Astrocyte of the spinal cord (primary cell): ENCODE results near the gene UBE2S.
"Not testable (repeated sequence)": the region's sequence is repeated elsewhere in the genome, so short reads cannot be mapped to it uniquely, and the experiment has no call there.

ENCODE experiments used
- DNase-seq: peaks from one replicate; pipeline ENCODE4 v3.0.0; 2011; ENCODE audit warnings: low read depth, low spot score
- H3K4me3 ChIP-seq: 2 replicates; pipeline ENCODE4 v1.5.1; 2011; ENCODE audit warnings: low read depth, mild to moderate bottlenecking, low read length, moderate library complexity
- CTCF ChIP-seq: IDR thresholded peaks from 2 replicates; pipeline ENCODE4 v1.5.1; 2012; ENCODE audit warnings: low read depth, mild to moderate bottlenecking, low read length, inconsistent platforms
- in situ Hi-C: cut with HindIII; loops from 2 replicates; pipeline ENCODE4 v1.10.0; 2017; ENCODE audit warnings: low sequenced_read_pairs

The UBE2S gene

GRCh38 chr19:55431183-55431582, 23.6 kb upstream of the UBE2S start:
- in situ Hi-C loops = no loop called here
- no peak overlapping the region for H3K4me3 ChIP-seq
- no peak for DNase-seq
- no peak for TF ChIP-seq CTCF

GRCh38 chr19:55426042-55426441, 18.5 kb upstream of the UBE2S start:
- in situ Hi-C loops = no loop called here
- no peak overlapping the region for H3K4me3 ChIP-seq
- TF ChIP-seq CTCF = no peak
- no peak for DNase-seq

- H3K4me3 ChIP-seq = no peak overlapping the region
- in situ Hi-C loops = no loop called here
- no peak for DNase-seq
- TF ChIP-seq CTCF = no peak
Measured at GRCh38 chr19:55424518-55424917, 16.9 kb upstream of the UBE2S start.

GRCh38 chr19:55423225-55424005, 15.8 kb upstream of the UBE2S start:
- no peak overlapping the region for H3K4me3 ChIP-seq
- TF ChIP-seq CTCF = no peak
- DNase-seq = no peak
- in situ Hi-C loops = no loop called here

- DNase-seq, H3K4me3 ChIP-seq, in situ Hi-C loops: not testable (repeated sequence)
Measured at GRCh38 chr19:55421281-55421680, 13.7 kb upstream of the UBE2S start.

- no peak for DNase-seq
- no peak for TF ChIP-seq CTCF
- no peak overlapping the region for H3K4me3 ChIP-seq
- in situ Hi-C loops = no loop called here
Measured at GRCh38 chr19:55419624-55420236, 12.1 kb upstream of the UBE2S start.

GRCh38 chr19:55419103-55419502, 11.5 kb upstream of the UBE2S start:
- no peak overlapping the region for H3K4me3 ChIP-seq
- no peak for TF ChIP-seq CTCF
- in situ Hi-C loops = no loop called here
- no peak for DNase-seq
